ENCODE data around the gene ATPAF2.

GRCh38 chr17:17998934-17999333, 40.0 kb downstream of the ATPAF2 start:
- TF ChIP-seq CTCF (IDR thresholded peaks at IDR 0.05; ENCODE audit: insufficient read depth, low read length, poor library complexity, severe bottlenecking) (no peak), EZH2phosphoT487 (conservative IDR thresholded peaks at IDR 0.05; ENCODE audit: low read length) (no peak)
